TTC549 (cell line): ENCODE measurements around the gene TRPV2.

Source experiments
- FAIRE-seq: peaks from 2 replicates; lab custom pipeline; 2012; peaks lifted over from hg19 to GRCh38; lab: Jason Lieb, UNC

The TRPV2 gene

DNA sequence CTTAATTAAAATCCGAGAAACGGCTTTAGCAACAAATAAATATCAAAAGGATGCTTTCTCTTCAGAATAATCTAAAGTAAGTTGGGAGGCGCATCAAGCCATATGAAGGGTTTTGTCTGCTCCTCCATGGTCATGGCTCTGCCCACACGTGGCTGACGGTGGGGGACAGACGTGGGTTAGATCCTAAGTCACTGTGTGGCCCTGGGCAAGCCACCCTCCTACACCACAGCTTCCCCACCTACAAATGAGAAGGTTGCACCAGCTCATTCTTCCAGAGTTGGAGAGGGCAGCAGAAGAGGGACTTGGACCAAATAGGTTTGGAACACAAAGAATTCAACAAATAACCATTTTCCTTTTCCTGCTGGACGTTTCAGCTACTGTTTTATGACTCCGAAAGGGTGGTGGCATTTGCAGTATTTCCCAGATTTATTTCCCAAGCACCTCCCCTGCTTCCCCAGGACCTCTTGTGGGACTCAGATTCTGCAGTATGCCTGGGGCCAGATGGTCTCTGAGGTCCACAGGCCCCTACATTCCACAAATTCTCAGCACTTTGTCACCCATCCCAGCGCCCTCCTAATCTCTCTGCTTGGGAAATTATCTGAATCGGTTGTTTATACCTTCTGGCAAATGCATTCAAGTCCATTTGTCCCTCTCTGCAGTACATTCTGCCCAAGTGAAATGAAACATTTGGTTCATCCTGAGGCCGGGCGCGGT lies 58.8 kb downstream of the TRPV2 start:
- no peak for FAIRE-seq

DNA sequence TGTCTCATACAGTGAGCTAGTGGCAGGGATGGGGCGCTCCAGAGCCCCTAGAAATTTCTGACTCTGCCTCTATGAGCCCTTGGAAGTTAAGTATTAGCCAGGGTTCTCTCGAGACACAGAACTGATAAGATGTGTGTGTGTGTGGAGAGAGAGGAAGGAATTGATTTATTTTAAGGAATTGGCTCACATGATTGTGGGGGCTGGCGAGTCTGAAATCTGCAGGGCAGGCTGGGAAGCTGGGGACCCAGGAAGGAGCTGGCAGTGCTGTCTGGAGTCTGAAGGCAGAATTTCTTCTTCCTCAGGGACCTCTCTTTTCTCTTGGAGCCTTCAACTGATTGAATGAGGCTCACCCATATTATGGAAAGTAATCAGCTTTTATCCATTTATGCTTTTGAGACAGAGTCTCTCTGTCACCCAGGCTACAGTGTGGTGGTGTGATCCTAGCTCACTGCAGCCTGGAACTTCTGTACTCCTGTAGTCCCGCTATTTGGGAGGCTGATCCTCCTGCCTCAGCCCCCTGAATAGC lies 59.9 kb downstream of the TRPV2 start:
- FAIRE-seq, result no peak

DNA sequence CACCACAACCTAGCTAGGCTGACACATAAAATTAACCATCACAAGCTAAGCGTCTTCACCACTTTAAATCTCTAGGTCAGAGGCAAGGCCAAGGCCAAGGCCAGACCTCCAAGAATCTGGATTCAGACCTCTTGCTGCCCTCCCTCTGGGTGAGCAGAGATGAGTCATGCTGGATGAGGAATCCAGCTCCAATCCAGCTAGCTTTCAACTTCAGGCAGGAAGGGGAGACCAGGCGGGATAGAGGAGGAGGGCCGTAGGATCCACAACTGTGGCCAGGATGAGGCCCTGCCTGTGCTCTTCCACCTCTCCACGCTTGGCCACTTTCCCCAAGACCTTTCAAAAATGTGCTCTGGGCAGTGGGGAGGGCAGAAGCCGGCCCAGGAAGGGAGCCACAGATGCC lies 61.9 kb downstream of the TRPV2 start:
- FAIRE-seq, result no peak

DNA sequence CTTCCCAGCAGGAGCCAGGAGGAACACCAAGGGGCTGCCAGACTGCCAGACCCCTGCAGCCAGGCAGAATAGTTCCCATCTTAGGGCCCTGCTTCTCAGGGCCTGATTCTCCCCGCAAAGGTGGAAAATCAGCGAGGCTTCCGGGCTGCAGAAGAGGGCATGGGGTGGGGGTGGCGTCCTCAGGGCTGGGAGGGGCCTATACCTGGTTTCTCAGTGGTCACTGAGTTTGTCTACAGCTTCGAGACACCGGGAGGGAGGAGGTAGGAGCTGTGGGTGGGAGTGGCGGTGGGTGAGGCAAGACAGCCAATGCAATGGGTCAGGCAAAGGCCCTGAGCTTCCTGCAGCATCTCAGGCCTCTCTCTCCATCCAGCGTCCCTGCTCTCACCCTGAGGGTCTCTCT lies 62.3 kb downstream of the TRPV2 start:
- no peak for FAIRE-seq

DNA sequence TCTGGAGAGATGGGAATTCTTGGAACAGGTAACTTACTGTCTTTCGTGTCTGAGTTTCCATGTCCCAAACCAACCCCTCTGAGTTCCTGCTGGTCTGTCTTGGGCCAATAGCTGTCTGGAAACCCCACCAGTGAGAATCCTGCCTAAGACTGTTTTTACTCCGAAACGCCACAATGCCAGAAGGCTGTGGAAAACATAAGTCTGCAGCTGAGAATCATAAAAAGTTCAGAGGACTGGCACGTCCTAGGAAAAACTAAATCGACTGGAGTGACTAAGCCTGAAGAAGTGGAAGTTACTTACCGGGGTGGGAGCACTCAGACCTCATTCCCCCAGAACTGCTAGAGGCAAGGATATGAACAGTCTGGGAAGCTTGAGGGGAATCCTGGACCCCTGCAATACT lies 63.3 kb downstream of the TRPV2 start:
- FAIRE-seq, result no peak

DNA sequence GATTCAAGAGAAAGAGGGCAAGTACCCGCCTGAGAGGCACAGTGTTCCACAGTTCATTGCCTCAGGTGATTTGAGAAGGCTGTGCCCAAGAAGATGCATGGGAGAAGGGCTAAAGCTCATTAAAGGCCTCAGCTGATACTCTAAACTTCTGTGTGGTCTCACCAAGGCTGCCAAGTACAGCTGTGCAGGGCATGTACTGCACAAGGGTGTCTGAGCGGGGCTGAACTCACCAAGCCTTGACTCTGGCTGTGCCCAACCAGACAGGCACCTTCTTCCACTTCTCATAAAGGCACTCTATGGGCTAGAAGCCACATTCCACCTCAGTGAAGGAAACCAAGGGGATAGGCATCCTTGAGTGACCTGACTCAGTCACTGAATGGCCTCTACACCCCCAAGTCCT lies 63.9 kb downstream of the TRPV2 start:
- no peak for FAIRE-seq

DNA sequence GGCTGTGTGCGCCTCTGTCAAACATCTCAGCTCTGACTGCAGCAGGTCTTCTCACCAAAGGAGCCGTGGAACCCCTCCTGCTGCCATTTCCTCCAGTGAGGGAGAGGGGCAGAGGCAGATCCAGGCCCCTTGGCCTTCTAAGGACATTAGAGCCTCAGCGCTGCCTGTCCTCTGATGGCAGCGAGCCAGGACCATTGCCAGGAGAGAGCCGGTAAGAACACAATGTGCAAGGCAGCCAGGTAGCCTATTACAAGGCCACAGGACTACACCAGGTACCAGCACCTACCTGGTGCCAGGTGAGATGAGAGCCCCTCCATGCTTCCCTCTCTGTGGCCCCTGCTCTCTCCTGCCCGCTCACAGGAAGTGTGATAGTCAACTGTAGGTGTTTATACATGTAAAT lies 65.6 kb downstream of the TRPV2 start:
- no peak for FAIRE-seq

DNA sequence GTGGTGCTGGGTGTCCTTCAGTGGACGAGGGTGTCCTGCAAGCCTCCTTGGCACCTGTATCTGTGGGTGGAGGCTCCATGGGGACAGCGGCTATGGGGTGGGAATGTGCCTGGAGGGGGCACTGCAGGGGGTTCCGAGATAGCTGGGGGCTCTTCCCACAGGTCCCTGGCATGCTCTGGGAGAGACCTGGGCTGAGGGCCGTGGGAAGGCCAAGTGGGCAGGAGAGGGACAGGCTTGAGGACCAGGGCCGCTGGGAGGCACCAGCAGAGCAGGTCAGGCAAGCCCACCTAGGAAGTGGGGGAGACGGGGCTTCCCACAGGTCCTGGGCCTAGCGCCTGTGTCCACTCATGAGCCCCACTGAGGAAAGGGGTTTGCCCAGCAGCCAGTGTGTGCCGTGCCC lies 66.9 kb downstream of the TRPV2 start:
- no peak for FAIRE-seq

DNA sequence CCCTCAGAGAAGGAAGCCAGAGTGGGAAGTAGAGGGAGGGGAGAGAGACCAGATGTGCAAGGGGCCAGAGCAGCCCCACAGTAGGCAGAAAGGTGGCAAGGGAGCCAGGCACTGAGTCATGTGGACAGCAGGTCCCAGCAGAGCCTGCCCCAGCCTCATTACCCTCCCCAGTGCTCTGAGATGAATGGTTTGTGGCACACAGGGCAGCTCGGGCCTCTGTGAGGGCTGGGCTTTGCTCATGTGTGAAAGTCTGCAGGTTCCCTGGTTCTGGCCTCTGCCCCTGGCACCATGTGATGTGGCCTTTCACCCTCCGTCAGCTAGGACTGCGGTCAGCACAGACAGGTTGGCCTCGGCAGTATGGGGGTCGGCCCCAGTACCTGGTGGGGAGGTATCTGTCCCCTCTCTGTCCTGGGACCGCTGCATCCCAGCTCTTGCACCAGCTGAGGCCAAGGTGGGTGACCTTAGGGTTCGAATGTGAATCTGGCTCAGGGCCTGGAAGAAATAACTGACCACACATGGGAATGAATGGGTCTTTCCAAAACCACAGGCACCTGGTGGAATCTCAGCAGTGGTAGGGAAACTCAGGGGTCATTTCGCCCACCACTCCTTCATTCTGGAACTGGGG lies 67.8 kb downstream of the TRPV2 start:
- FAIRE-seq, result no peak

DNA sequence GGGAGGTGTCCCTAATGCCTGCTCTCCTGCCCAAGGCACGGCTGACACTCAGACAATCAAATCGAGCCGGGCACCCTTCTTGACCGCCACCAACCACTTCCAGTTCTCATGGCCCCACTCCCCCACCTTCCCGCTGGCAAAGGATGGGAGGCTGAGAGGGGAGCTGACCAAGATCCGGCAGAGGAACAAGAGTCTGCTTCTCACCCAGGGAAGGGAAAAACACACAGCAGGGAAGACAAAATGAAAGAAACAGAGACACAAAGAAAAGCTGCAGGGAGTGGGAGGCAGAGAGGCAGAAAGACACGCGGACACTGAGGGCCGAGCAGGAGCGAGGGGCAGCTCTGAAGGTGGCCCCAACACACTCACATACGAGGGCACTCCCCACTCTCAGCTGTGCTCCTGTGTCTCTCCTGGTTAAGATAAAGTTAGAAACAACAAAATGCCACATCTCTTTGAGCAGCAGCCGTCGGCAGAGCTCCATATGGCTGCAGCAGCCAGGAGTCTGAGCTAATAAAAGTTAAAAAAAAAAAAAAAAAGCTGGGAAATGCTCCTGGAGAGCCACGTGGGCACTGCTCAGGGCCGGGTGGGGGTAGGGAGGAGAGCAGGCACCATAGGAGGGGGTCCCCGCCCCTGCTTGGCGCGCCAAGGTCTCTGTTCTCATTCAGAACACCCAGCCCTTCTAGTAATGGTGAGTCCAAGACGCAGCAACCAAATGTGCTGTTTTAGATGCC lies 69.2 kb downstream of the TRPV2 start:
- FAIRE-seq, result no peak
